Measurements from ENCODE around the gene CHST15.

The CHST15 gene

GRCh38 chr10:124022066-124022465 lies 71.3 kb downstream of the CHST15 start:
- no peak for TF ChIP-seq CTCF (IDR thresholded peaks at IDR 0.05; ENCODE audit: low read depth, low read length, missing control alignments)
- no peak for DNase-seq (ENCODE audit: low read depth)
- H3K4me3 ChIP-seq (ENCODE audit: low read depth, low read length): no peak overlapping the region

- no peak for TF ChIP-seq CTCF (IDR thresholded peaks at IDR 0.05; ENCODE audit: low read depth, low read length, missing control alignments)
- DNase-seq (ENCODE audit: low read depth): no peak
- no peak overlapping the region for H3K4me3 ChIP-seq (ENCODE audit: low read depth, low read length)
These were observed 72.2 kb downstream of the CHST15 start for GRCh38 chr10:124020981-124021815.

GRCh38 chr10:124019886-124020797 lies 73.3 kb downstream of the CHST15 start:
- no peak for TF ChIP-seq CTCF (IDR thresholded peaks at IDR 0.05; ENCODE audit: low read depth, low read length, missing control alignments)
- no peak for DNase-seq (ENCODE audit: low read depth)
- H3K4me3 ChIP-seq (ENCODE audit: low read depth, low read length): no peak overlapping the region

- DNase-seq (ENCODE audit: low read depth): no peak
- no peak overlapping the region for H3K4me3 ChIP-seq (ENCODE audit: low read depth, low read length)
- no peak for TF ChIP-seq CTCF (IDR thresholded peaks at IDR 0.05; ENCODE audit: low read depth, low read length, missing control alignments)
These were observed 74.4 kb downstream of the CHST15 start for GRCh38 chr10:124018886-124019525.

GRCh38 chr10:124017729-124018128 lies 75.7 kb downstream of the CHST15 start:
- DNase-seq (ENCODE audit: low read depth): no peak
- no peak for TF ChIP-seq CTCF (IDR thresholded peaks at IDR 0.05; ENCODE audit: low read depth, low read length, missing control alignments)

GRCh38 chr10:124016804-124017375 lies 76.5 kb downstream of the CHST15 start:
- H3K4me3 ChIP-seq (ENCODE audit: low read depth, low read length): no peak overlapping the region
- no peak for TF ChIP-seq CTCF (IDR thresholded peaks at IDR 0.05; ENCODE audit: low read depth, low read length, missing control alignments)
- DNase-seq (ENCODE audit: low read depth): no peak

More at GRCh38 chr10:124017729-124018128, 75.7 kb downstream of the CHST15 start:
- H3K4me3 ChIP-seq (ENCODE audit: low read depth, low read length): no peak overlapping the region

Data from GM12864 (cell line).